IPS DF 4.7 (cell line): ENCODE data around the gene PRR20G.

Experiments
- DNase-seq: peaks from one replicate; pipeline ENCODE4 v3.0.0-alpha.2; 2013; ENCODE audit warnings: low spot score; ENCODE audit errors: extremely low read depth

Gene PRR20G

GRCh38 chr3:127263586-127264231 lies 24.1 kb downstream of the PRR20G start:
- DNase-seq: no peak

GRCh38 chr3:127263037-127263436 lies 24.8 kb downstream of the PRR20G start:
- DNase-seq: no peak

- DNase-seq: no peak
These were observed 25.3 kb downstream of the PRR20G start for GRCh38 chr3:127262533-127262932.

GRCh38 chr3:127261925-127262324 lies 25.9 kb downstream of the PRR20G start:
- DNase-seq: no peak

GRCh38 chr3:127260826-127261555 lies 26.9 kb downstream of the PRR20G start:
- no peak for DNase-seq

- DNase-seq: no peak
These were observed 27.4 kb downstream of the PRR20G start for GRCh38 chr3:127260416-127260815.

- no peak for DNase-seq
These were observed 28.0 kb downstream of the PRR20G start for GRCh38 chr3:127259882-127260281.

- no peak for DNase-seq
These were observed 29.1 kb downstream of the PRR20G start for GRCh38 chr3:127258733-127259132.

GRCh38 chr3:127257351-127257750 lies 30.5 kb downstream of the PRR20G start:
- DNase-seq: no peak

- no peak for DNase-seq
These were observed 31.0 kb downstream of the PRR20G start for GRCh38 chr3:127256733-127257271.

GRCh38 chr3:127256138-127256537 lies 31.7 kb downstream of the PRR20G start:
- DNase-seq: no peak

GRCh38 chr3:127255516-127255915 lies 32.3 kb downstream of the PRR20G start:
- DNase-seq: no peak

GRCh38 chr3:127254730-127255129 lies 33.1 kb downstream of the PRR20G start:
- no peak for DNase-seq

- no peak for DNase-seq
These were observed 33.7 kb downstream of the PRR20G start for GRCh38 chr3:127254033-127254644.

- DNase-seq: no peak
These were observed 34.4 kb downstream of the PRR20G start for GRCh38 chr3:127253491-127253890.

GRCh38 chr3:127252446-127252845 lies 35.4 kb downstream of the PRR20G start:
- no peak for DNase-seq

GRCh38 chr3:127250032-127250431 lies 37.8 kb downstream of the PRR20G start:
- no peak for DNase-seq

GRCh38 chr3:127247292-127247691 lies 40.6 kb downstream of the PRR20G start:
- DNase-seq: no peak

GRCh38 chr3:127238602-127239001 lies 49.2 kb downstream of the PRR20G start:
- DNase-seq: no peak

- no peak for DNase-seq
These were observed 50.0 kb downstream of the PRR20G start for GRCh38 chr3:127237835-127238234.

GRCh38 chr3:127235706-127236105 lies 52.1 kb downstream of the PRR20G start:
- no peak for DNase-seq

- no peak for DNase-seq
These were observed 53.1 kb downstream of the PRR20G start for GRCh38 chr3:127234778-127235177.
